Midbrain (tissue), 1 donor: ENCODE results near the gene SETD6.
A peak's percentile ranks its signal among the peaks of the same experiment; 100 is the strongest.

Experiments
- DNase-seq: peaks from one replicate; lab custom pipeline; 2025; lab: John Stamatoyannopoulos, UW

SETD6 gene

DNA sequence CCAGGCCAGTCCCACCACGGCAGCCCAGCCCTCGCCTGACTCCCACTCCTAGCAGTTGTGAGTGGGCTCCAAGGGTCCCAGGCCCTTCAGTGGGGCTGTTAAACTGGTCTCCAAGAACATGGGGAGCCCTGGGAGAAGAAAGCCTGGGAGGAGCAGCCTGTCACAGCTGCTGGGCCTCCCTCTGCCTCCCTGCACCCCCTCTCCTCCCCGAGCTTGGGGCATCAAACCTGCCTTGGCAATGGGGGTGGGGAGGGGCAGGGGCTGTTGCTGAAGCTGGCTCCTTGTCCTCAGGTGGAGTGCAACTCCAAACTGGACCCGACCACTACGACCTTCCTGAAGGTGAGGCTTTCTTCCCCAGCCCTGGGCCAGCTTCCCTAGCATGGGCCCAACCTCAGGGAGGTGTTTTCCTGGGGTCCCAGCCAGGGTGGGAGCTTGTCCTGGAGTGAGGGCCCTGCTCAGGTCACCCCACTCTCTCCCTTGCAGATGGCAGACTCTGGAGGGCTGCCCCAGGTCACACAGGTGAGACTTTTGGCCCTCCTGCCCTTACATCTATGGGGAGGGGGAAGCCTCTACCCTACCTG is 6.6 kb upstream of the SETD6 start:
- no peak for DNase-seq

DNA sequence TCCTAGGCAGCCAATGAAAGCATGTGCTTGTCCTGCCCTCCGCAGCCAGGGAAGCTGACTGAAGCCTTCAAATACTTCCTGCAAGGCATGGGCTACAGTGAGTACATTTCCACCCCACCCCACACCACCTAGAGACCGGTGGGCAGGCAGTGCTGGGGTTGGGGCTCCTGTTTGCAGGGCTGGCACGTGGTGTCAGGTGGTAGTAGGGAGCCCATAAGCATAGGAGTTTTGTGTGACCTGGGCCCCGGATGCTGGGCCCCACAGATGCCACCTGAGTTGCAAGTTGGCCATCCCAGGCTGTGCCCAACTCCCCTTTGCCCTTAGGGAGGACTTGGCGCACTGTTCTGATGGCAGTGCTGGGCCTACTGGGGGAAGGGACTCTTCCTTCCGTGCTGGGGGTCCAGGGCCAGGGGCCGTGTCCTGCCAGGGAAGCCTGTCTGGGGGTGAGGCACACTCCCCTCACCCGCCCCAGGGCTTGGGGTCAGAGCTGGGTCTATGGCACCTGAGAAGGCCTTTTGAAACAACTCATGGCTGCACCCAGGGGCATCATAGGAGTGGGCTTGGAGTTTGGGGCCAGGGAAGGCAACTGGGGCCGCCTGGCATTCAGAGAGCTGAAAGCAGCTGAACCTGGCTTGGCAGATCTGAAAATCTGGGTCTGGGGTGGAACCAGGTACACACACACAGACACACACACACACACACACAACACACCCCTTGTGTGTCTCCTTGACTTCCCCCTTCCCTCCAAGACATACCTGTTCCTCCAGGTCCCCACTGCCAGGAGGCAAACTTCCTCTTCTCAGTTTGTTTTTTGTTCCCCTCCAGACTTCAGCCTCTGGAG is 5.8 kb upstream of the SETD6 start:
- DNase-seq, result no peak

DNA sequence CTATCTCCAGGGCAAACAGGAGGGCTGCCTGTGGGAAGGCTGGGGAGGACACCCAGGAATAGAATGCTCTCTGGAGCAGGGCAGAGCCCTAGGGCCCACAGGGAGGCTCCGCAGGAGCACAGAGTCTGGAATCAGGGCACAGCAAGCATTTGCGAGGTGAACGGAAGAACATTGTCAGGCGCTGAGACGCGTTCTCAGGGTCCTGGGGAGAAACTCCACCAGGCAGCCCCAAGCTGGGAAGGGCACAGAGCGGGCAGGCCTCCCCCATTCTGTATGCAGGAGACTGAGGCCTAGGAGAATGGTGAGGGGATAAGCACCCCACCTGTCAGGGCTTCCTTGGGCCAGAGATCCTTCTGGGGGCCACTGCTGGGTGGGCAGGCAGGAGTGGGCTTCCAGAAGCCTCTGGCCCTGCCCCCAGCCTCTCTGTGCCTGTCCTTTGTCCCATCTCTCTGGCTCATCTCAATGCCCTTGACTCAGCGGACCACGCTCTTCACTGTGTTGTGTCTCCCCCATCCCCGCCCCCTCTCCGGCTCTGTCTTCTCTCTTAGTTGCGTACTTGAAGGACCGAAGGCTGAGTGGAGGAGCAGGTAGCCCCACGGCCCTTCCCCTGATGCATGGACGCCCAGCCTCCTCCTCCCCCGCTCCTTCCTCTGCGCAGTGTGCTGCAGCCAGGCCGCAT is 5.1 kb upstream of the SETD6 start:
- no peak for DNase-seq

DNA sequence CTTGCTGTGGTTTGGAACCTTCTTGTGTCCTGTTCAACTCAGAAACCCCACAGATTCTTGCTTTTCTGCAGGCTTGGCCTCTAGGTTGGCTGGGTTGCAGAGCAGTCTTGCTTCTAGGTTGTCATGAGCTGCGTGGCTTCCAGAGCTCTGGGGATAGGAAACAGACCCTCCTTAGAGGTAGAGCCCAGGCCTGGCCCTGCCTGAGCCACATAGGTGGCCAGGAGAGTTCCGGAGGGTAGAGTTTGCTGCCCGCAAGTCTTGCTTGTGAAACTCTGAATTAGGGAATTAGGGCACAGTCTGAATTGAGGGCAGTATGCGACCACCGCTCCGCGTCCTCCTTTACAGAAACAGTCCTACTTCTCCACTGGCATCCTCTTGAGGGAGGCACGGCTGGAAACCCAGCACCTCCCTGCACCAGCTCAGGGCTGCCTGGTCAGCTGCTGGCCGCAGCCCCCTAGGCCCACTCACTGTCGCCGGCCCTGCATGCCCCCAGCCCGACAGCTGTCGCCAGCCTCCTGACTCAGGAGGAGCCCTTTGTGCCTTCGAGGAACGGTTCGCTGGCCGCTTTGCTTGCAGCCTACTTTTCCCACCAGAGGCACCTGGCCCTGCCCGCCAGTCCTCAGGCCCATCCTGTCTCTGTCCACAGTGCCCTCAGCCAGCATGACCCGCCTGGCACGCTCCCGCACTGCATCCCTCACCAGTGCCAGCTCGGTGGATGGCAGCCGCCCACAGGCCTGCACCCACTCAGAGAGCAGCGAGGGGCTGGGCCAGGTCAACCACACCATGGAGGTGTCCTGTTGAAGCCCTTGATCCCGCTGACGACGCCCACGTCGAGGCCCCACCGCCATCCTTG is 4.3 kb upstream of the SETD6 start:
- no peak for DNase-seq

DNA sequence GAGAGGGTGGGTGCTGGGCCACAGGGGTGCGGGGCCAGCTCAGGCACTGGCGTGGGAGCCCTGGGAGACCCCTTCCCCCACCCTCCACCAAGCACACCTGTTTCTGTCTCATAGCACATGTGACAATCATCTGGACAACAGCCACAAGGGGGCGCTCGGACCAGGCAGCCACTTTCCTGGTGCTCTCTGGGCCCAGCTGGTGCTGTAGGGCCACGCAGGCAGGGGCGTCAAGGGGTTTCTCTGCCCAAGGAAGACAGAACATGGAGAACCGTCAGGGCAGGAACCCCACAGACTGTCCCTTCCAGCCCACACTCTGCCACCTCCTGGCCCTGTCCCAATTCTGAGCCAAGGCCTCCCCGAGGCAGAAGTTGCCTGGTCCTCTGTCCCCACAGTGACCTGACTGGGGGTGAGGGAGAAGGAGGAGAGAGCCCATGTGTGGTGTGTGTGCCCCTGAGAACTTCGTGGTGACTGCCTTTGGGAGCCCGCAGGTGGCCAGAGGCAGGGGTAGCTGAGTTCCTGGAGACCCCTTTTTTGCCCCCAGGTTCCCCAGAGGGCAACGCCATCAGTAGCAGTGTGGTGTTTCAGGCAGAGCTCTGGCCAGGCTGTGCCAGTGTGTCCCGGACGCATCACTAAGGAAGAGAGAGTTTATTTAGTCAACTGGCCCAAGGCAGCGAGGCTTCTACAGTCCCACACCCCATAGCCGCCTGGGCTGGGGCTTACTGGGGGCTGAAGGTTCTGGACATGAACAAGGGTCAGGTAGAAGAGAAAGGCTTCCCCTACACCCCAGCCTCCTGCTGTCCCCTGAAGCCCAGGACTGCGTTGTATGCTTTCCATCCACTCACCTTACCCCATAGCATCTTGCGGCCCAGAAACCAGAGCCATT is 3.1 kb upstream of the SETD6 start:
- DNase-seq, result peak; percentile 52

DNA sequence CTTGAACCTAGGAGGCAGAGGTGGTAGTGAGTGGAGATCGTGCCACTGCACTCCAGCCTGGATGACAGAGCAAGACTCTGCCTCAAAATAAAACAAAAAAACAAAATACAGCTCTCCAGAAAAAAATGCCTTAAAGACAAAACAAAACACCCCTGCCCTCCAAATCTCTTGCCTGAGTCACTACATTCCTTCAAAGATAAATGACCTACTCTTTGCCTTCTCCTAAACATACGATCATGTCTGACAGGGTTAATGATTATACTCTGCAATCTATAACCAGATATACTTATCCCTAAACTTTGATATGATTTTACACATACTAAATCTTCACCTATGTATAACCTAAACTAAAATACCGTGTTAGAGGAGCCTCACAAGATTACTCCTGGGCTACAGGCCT is 1.4 kb upstream of the SETD6 start:
- DNase-seq, result no peak

DNA sequence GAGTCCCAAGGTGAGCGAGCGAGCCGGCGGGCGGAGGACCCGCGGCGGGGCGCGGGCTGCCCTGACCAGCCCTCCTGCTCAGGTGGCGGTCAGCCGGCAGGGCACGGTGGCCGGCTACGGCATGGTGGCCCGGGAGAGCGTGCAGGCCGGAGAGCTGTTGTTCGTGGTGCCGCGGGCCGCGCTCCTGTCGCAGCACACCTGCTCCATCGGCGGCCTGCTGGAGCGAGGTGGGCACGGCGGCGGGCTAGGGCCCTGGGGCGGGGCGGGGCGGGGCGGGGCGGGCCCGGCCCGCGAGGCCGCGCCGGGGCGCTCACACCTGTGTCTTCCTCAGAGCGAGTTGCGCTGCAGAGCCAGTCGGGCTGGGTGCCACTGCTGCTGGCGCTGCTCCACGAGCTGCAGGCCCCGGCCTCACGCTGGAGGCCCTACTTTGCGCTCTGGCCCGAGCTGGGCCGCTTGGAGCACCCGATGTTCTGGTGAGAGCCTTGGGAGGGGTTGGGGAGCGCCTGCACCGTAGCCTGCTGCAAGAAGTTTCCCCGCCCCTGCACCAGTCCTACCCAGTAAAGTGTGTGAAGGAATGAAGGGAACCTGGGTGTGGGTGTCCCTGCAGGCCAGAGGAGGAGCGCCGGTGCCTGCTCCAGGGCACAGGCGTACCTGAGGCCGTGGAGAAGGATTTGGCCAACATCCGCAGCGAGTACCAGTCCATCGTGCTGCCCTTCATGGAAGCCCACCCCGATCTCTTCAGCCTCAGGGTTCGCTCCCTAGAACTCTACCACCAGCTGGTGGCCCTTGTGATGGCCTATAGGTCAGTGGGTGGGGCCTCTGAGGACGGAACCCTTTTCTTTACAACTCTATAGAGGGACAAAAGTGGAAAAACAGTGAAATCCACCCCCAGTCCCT is 802 bp downstream of the SETD6 start:
- DNase-seq, result no peak

DNA sequence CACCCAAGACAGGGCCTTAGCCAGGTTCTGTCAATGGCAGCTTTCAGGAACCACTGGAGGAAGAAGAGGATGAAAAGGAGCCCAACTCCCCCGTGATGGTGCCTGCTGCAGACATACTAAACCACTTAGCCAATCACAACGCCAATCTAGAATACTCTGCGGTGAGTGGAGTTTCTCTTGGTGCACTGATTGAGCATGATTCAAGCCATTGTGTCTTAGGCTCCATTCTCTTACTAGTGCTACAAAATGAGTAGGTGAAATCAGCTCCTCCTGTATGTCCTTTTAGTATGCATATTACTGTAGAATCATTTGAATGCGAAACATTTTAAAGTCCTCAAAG is 1.4 kb downstream of the SETD6 start:
- DNase-seq, result no peak

DNA sequence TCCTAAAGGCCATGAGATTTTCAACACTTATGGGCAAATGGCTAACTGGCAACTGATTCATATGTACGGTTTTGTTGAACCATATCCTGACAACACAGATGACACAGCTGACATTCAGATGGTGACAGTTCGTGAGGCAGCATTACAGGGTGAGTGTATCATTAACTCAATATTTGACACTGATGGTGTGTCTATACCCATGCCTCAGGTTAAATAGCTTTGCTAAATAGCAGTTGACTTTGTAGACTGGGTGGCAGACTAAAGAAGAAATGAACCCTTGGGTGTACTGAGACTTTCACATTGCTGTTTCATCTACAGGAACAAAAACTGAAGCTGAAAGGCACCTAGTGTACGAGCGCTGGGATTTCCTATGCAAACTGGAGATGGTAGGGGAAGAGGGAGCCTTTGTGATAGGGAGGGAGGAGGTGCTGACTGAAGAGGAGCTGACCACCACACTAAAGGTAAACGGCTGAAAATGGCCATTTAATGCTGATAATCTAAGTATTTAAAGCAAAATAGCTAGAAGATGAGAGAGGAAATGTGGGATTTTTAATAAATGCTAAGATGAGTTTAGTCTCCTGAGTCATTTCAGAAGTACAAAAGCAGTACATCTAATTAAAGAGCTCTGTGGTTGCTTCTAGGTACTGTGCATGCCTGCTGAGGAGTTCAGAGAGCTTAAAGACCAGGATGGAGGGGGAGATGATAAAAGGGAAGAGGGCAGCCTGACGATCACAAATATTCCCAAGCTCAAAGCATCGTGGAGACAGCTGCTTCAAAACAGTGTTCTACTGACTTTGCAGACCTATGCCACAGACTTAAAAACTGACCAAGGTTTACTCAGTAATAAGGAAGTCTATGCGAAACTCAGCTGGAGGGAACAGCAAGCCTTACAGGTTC is 3.0 kb downstream of the SETD6 start:
- DNase-seq, result no peak

DNA sequence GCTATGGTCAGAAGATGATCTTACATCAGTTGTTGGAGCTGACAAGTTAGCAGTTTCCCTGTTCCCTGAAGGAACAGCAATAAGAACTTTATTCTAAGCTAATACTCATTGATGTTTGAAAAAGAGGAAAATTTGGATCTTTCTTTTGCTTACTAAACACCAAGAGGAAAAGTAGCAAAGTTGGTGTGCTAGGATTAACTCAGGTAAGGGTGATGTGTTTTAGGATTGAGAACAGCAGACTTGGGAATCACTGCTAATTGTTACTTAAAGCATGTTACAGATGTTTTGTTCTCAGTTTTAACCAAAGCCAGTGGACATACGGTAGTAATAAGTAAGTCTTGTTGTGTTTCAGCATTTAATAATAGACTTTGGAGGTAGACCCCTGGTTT is 3.7 kb downstream of the SETD6 start:
- no peak for DNase-seq

DNA sequence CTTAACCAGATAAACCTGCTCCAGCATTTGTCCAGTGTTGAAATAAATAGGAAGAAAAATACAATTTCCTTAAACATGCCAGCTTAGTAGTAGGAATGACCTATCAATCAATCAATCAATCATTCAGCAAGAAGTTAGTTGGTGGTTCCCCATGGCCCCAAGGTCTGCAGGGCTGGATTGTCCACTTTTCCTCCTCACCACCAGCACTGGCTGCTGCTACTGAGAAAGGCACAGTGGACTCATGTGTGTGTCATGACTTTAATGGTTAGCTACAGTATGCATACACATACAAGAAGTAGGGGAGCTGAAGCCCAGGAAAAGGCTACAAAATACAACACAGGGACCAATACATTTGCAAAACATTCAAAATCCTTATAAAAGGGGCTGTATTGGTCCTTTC is 4.4 kb downstream of the SETD6 start:
- DNase-seq, result no peak

DNA sequence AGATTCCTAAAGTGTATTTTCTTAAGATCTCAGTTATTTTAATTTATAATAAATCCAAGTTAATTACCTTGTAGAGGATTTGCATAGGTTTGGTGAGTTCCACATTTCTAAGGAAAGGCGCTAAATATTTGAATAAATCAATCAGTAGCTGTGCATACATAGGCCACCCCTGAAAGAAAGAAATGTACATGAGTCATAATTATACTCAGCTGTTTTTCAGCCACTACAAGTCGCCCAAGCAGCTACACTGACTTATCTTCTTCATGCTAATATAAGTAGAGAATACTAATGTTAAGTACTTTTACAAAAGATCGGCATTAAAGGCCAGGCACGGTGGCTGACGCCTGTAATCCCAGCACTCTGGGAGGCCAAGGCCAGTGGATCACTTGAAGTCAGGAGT is 14.9 kb downstream of the SETD6 start:
- DNase-seq, result no peak

DNA sequence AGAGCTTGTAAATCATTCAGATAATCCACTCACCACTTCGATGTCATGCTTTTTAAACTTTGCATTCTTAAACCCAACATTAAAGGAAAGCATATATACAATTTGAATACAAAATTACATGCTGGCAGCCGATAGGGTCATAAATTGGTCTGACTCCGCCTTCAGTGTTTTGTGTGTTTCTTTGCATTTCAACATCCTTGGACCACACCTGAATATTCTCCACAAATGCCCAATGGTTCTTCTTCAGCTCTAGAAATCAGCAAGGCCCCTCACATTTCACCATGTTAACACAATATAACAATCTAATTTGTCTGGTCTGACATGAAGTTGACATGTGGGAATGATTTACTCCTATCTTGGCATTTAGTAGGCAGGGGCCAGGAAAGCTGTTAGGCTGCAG is 17.1 kb downstream of the SETD6 start:
- no peak for DNase-seq

DNA sequence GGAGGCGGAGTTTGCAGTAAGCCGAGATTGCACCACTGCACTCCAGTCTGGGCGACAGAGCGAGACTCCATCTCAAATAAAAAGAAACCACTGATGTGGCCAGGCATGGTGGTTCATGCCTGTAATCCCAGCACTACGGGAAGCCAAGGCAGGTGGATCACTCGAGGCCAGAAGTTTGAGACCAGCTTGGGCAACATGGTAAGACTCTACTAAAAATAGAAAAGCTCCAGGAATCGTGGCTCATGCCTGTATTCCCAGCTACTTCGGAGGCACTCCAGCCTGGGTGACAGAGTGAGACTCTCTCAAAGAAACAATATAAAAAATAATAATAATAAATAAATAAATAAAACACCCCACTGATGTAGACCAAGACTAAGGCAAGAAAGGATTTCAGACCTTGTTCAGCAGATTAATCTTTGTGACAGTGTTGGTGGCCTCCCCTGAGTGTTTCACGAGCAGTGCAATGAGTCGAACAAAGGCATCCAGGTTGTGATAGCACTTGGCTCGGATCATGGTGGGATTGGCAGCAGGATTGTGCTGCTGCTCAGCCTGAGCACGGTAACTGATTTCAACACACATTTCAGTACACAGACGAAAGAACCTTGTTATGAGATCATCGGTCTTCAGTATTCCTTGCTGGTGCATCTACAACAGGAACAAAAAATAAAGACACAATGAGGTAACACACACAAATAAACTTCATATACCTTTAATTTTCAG is 18.6 kb downstream of the SETD6 start:
- no peak for DNase-seq

DNA sequence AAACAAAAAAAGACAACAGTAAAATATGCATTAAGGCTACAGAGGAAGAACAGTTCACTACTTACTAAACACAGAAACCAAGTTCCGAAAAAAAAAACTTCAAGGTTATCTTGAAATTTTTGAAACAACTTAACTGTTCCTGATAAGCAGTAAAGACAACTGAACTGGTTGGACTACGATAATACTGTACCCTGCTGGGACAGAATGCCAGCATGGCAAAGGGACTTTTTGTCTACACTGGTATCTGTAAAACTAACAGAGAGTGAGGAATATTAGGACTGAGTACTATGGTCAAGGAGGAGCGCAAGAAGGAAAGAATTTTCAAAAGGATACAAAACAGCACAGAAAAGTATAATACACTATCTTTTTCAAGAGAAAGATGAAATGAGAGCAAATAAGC is 19.8 kb downstream of the SETD6 start:
- no peak for DNase-seq

DNA sequence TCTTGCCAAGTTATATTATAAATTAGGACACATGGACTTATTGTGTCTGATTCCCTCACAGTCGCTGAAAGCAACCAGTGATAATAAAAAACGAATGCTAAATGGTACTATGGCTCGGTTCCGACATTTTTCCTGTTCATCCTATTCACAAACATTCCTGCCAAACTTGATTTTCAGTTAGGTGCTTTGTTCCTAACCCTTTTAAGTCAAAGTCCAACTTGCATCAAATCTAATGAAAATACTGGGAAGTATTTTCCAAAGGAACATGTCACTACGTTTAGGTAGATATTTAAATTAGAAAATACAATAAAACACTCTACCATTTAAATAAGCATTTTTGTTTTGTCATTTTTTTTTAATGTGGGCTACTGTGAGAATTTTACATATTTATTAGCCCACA is 21.0 kb downstream of the SETD6 start:
- no peak for DNase-seq

DNA sequence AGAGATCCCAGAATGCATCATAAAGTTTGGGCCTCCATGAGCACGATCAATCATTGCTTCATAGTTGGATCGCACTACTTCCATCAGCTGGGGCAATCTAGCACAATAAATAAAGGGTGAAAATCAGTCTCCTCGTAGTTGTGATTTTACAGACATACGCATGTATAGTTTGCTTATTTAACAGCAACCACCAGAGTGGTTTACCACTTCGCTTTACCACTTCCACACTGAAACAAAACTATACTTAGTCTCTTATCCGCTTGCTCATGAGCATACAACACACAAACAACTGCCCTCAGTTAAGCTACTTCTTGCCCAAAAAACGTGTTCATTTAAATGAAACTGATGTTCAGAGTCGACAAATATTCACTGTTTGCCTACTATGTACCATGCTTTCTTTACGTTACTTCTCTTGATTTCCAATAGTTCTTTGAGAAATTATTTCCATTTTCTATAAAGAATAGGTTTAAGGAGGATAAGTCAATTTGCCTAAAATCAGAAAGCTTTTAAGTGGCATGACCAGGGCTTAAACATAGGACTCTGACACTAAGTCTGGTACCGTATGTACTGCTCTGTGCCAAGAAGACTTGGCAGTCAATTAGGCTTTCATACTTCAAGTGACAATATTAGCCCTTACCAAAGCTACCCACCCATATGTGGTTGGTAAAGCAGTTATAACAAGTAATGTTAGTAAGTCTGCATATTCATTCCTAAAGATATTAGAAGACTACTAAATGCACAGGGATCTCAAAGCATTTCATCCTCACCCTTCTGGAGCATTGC is 22.0 kb downstream of the SETD6 start:
- DNase-seq, result no peak

DNA sequence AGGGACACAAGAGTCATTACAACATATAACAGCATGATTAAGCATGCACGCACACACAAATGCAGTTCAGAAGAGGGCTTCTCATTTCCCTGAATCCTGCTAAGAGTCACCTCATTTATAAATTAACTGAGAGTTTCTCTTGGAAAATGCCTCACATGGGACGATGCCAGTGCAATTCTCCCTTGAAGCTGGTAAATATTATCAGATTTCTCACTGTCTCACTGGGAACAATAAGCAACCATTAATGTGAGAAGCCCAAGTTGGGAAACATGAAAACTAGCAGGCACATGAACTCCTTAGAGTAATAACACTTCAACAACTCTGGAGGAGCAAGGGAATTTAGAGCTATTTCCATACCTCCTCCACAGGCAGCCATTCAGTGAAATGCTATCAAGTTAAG is 26.4 kb downstream of the SETD6 start:
- DNase-seq, result no peak
